Stimulated activated CD8-positive, alpha-beta memory T cell treated with anti-CD3 and anti-CD28 coated beads, Interleukin-12 subunit alpha, Interleukin-12 subunit beta, amount 100 ng/mL, for 1 hour (primary cell): Measurements from ENCODE around the gene HOXA1.

Source experiments
- DNase-seq: peaks from one replicate; pipeline ENCODE4 v3.0.0-alpha.2; 2020; ENCODE audit warnings: low read depth

HOXA1 gene

GRCh38 chr7:27091941-27092818 is 3.6 kb downstream of the HOXA1 start:
- no peak for DNase-seq

- DNase-seq = no peak
Observed at GRCh38 chr7:27091105-27091504, 4.7 kb downstream of the HOXA1 start.

- no peak for DNase-seq
Observed at GRCh38 chr7:27088002-27088922, 7.5 kb downstream of the HOXA1 start.

- DNase-seq = no peak
Observed at GRCh38 chr7:27083646-27084045, 12.2 kb downstream of the HOXA1 start.

GRCh38 chr7:27082171-27082570 is 13.6 kb downstream of the HOXA1 start:
- no peak for DNase-seq

- DNase-seq = no peak
Observed at GRCh38 chr7:27080844-27081436, 14.9 kb downstream of the HOXA1 start.

- no peak for DNase-seq
Observed at GRCh38 chr7:27079234-27079975, 16.4 kb downstream of the HOXA1 start.

- no peak for DNase-seq
Observed at GRCh38 chr7:27078616-27079233, 17.1 kb downstream of the HOXA1 start.

- no peak for DNase-seq
Observed at GRCh38 chr7:27073076-27073475, 22.7 kb downstream of the HOXA1 start.

GRCh38 chr7:27071622-27072390 is 24.0 kb downstream of the HOXA1 start:
- DNase-seq = no peak

- DNase-seq = no peak
Observed at GRCh38 chr7:27068259-27068658, 27.5 kb downstream of the HOXA1 start.

- DNase-seq = no peak
Observed at GRCh38 chr7:27066148-27066547, 29.7 kb downstream of the HOXA1 start.

- no peak for DNase-seq
Observed at GRCh38 chr7:27065709-27066108, 30.1 kb downstream of the HOXA1 start.

- no peak for DNase-seq
Observed at GRCh38 chr7:27064661-27065060, 31.1 kb downstream of the HOXA1 start.

- DNase-seq = no peak
Observed at GRCh38 chr7:27064159-27064558, 31.6 kb downstream of the HOXA1 start.

- DNase-seq = no peak
Observed at GRCh38 chr7:27062946-27063345, 32.9 kb downstream of the HOXA1 start.

GRCh38 chr7:27053153-27053552 is 42.6 kb downstream of the HOXA1 start:
- DNase-seq = no peak

GRCh38 chr7:27051451-27051850 is 44.3 kb downstream of the HOXA1 start:
- no peak for DNase-seq

- DNase-seq = no peak
Observed at GRCh38 chr7:27048438-27048837, 47.4 kb downstream of the HOXA1 start.

- no peak for DNase-seq
Observed at GRCh38 chr7:27046854-27047549, 48.8 kb downstream of the HOXA1 start.
